GM18505 (cell line): ENCODE results near the gene TMEM54.

Experiments
- ATAC-seq: cut with Tn5 transposase; IDR thresholded peaks from one replicate; pipeline ENCODE4 v1.9.1; 2021; ENCODE audit not compliant: unreplicated experiment
- POLR2A ChIP-seq: IDR thresholded peaks from 4 replicates; pipeline ENCODE4 v1.6.1; 2011; ENCODE audit warnings: borderline replicate concordance; ENCODE audit not compliant: insufficient read depth, insufficient read length; ENCODE audit errors: extremely low read depth

The TMEM54 gene

GRCh38 chr1:32894681-32895080 is 6.5 kb downstream of the TMEM54 start:
- ATAC-seq, result no peak
- no peak for TF ChIP-seq POLR2A

GRCh38 chr1:32894019-32894600 is 7.1 kb downstream of the TMEM54 start:
- no peak for ATAC-seq
- no peak for TF ChIP-seq POLR2A

GRCh38 chr1:32893198-32894018 is 7.8 kb downstream of the TMEM54 start:
- no peak for ATAC-seq
- no peak for TF ChIP-seq POLR2A

GRCh38 chr1:32892368-32893197 is 8.6 kb downstream of the TMEM54 start:
- no peak for TF ChIP-seq POLR2A
- no peak for ATAC-seq

- TF ChIP-seq POLR2A, result no peak
These were observed 9.6 kb downstream of the TMEM54 start for GRCh38 chr1:32891630-32892029.

GRCh38 chr1:32891241-32891570 is 10.0 kb downstream of the TMEM54 start:
- no peak for ATAC-seq
- no peak for TF ChIP-seq POLR2A

More at GRCh38 chr1:32891630-32892029, 9.6 kb downstream of the TMEM54 start:
- ATAC-seq, result no peak

GRCh38 chr1:32890516-32891240 is 10.5 kb downstream of the TMEM54 start:
- no peak for ATAC-seq
- no peak for TF ChIP-seq POLR2A

GRCh38 chr1:32889731-32890278 is 11.4 kb downstream of the TMEM54 start:
- no peak for ATAC-seq
- no peak for TF ChIP-seq POLR2A

GRCh38 chr1:32888677-32889420 is 12.3 kb downstream of the TMEM54 start:
- no peak for TF ChIP-seq POLR2A
- ATAC-seq, result no peak

- no peak for TF ChIP-seq POLR2A
- no peak for ATAC-seq
These were observed 13.1 kb downstream of the TMEM54 start for GRCh38 chr1:32888134-32888533.

- no peak for ATAC-seq
- no peak for TF ChIP-seq POLR2A
These were observed 13.6 kb downstream of the TMEM54 start for GRCh38 chr1:32887623-32888022.

GRCh38 chr1:32886828-32887414 is 14.3 kb downstream of the TMEM54 start:
- ATAC-seq, result no peak
- no peak for TF ChIP-seq POLR2A
